K562 (cell line): ENCODE measurements around the gene CREB3L1. TPM values are rescaled to one million over a fixed set of nuclear protein-coding genes. Genes with fewer than 3 reads are reported as not detected.
A peak's percentile ranks its signal among the peaks of the same experiment; 100 is the strongest.

ENCODE experiments used
- ATAC-seq: fragments of 200-7000 bp; cut with Tn5 transposase; 3 replicates; pipeline ENCODE4 v1.9.1; 2020; ENCODE audit warnings: moderate library complexity
- BruUV-seq: library from RNA; stranded (reverse); fragments of 400-500 nt; replicated peaks from 2 replicates; lab custom pipeline; 2021; lab: Mats Ljungman, UMichigan
- CTCF ChIA-PET: fragments of 300-600 bp; formaldehyde crosslinking; extraction: SDS; loops from one replicate; lab custom pipeline; 2021; ENCODE audit warnings: low intra/inter-chr PET ratio; lab: Yijun Ruan, JAX
- POLR2A ChIA-PET: fragments of 300-600, 350-650 bp; sonication (Branson Sonifier 250); formaldehyde crosslinking; extraction: SDS; loops from one replicate; lab custom pipeline; 2021; ENCODE audit warnings: antibody characterized with exemption, inconsistent platforms; lab: Yijun Ruan, JAX
- DNase-seq, 4 experiments: peaks; one replicate each; pipeline versions ENCODE4 v3.0.0 to v3.0.0-alpha.2; 2011 to 2018; ENCODE audit warnings: low spot score in 3 of 4, mixed read lengths in 3 of 4; ENCODE audit errors: extremely low read depth in 1 of 4
- FAIRE-seq: peaks from 2 replicates; lab custom pipeline; 2011; peaks lifted over from hg19 to GRCh38; lab: Jason Lieb, UNC
- H2AFZ ChIP-seq: 2 replicates; pipeline ENCODE4 v1.6.0; 2011; ENCODE audit warnings: low read depth, low read length, control low read depth, inconsistent platforms
- H3K27ac ChIP-seq: fragments of 200-600 bp; 3 replicates; pipeline ENCODE4 v1.8.0; 2011; ENCODE audit warnings: low read depth, mild to moderate bottlenecking, control low read depth, inconsistent platforms, low read length, moderate library complexity, mixed read lengths; ENCODE audit errors: extremely low read depth
- H3K27me3 ChIP-seq, 2 experiments: fragments of 300-600 bp in 1 of 2; 2 replicates in 1 of 2; 3 replicates in 1 of 2; pipeline versions ENCODE4 v1.6.0 to v1.8.0; 2011; ENCODE audit warnings: inconsistent platforms in 2 of 2, low read length in 2 of 2, mild to moderate bottlenecking in 1 of 2, mixed read lengths in 1 of 2, moderate library complexity in 1 of 2; ENCODE audit not compliant: control insufficient read depth in 2 of 2, insufficient read depth in 2 of 2
- H3K36me3 ChIP-seq: fragments of 300-600 bp; 3 replicates; pipeline ENCODE4 v1.8.0; 2011; ENCODE audit warnings: mild to moderate bottlenecking, low read length, inconsistent platforms; ENCODE audit not compliant: control insufficient read depth, insufficient read depth
- H3K4me1 ChIP-seq, 2 experiments: fragments of 200-600 bp in 1 of 2; replicated peaks in 1 of 2; 2 replicates in 1 of 2; 3 replicates in 1 of 2; pipeline versions ENCODE4 v1.5.1 to v1.8.0; 2011; ENCODE audit warnings: inconsistent platforms in 2 of 2, low read length in 2 of 2, mild to moderate bottlenecking in 1 of 2, mixed read lengths in 1 of 2, moderate library complexity in 1 of 2; ENCODE audit not compliant: control insufficient read depth in 2 of 2, insufficient read depth in 2 of 2
- H3K4me2 ChIP-seq: 2 replicates; pipeline ENCODE4 v1.6.1; 2011; ENCODE audit warnings: low read length, control low read depth, inconsistent platforms, mixed read lengths; ENCODE audit not compliant: insufficient read depth
- H3K4me3 ChIP-seq: fragments of 200-600 bp; sonication (generic), shearing (Covaris generic); 2 replicates; pipeline ENCODE4 v1.5.1; 2016; ENCODE audit warnings: control low read depth, inconsistent platforms
- H3K79me2 ChIP-seq: fragments of 200-600 bp; 3 replicates; pipeline ENCODE4 v1.8.0; 2011; ENCODE audit warnings: low read length, inconsistent platforms; ENCODE audit not compliant: control insufficient read depth, insufficient read depth
- H3K9ac ChIP-seq, 2 experiments: 2 replicates each; pipeline versions ENCODE4 v1.6.0 to v1.6.1; 2011; ENCODE audit warnings: low read depth in 2 of 2, low read length in 2 of 2, control low read depth in 1 of 2, inconsistent platforms in 1 of 2, mild to moderate bottlenecking in 1 of 2, mixed read lengths in 1 of 2; ENCODE audit not compliant: insufficient read depth in 1 of 2
- H3K9me1 ChIP-seq: one replicate; pipeline ENCODE4 v1.6.0; 2011; ENCODE audit warnings: inconsistent platforms, mild to moderate bottlenecking, low read length, moderate library complexity; ENCODE audit not compliant: control insufficient read depth, insufficient read depth
- H3K9me3 ChIP-seq: replicated peaks from 2 replicates; pipeline ENCODE4 v1.5.1; 2011; ENCODE audit warnings: low read depth, low read length, inconsistent platforms; ENCODE audit not compliant: control insufficient read depth, insufficient read depth
- H4K20me1 ChIP-seq: replicated peaks from 2 replicates; pipeline ENCODE4 v1.6.1; 2011; ENCODE audit warnings: low read length, inconsistent platforms, mixed read lengths; ENCODE audit not compliant: control insufficient read depth, insufficient read depth
- WGBS: fragments of 100-300 bp; shearing (Covaris generic); methylation state at CpG from one replicate; pipeline ENCODE4 v1.1.6; 2016; ENCODE audit warnings: low coverage, mixed read lengths; ENCODE audit not compliant: insufficient coverage; ENCODE audit errors: missing lambda C conversion rate; 5-methylcytosine and 5-hydroxymethylcytosine counted together
- in situ Hi-C: fragments of 300-500 bp; cut with MboI; formaldehyde crosslinking; loops from 4 replicates; pipeline ENCODE4 v1.15.0; 2018; ENCODE audit warnings: inconsistent platforms, mixed read lengths
- intact Hi-C: fragments of 100-400 bp; cut with micrococcal nuclease; formaldehyde crosslinking; loops from 2 replicates; pipeline ENCODE4 v1.14.2; 2022
- polyA plus RNA-seq, 8 experiments: library from polyadenylated mRNA; depleted of rRNA in 4 of 8; stranded (reverse) in 5 of 8; unstranded in 3 of 8; fragments of >200 nt; fragmentation: Nextera tagmentation in 2 of 8; fragmentation: Illumina TruSeq in 1 of 8; extraction: Ambion mirVana in 2 of 8; extraction: Trizol in 1 of 8; gene quantifications; 2 replicates each; pipeline versions ENCODE4 v1.2.1 to v1.2.3, GENCODE V29; 2011 to 2014; ENCODE audit warnings: inconsistent platforms in 1 of 8, missing spikeins in 1 of 8
- total RNA-seq, 7 experiments: library from RNA; depleted of rRNA in 6 of 7; stranded (reverse); fragments of >200 nt in 6 of 7; fragmentation: Illumina TruSeq in 2 of 7; extraction: Trizol in 2 of 7; gene quantifications; 2 replicates each; pipeline versions ENCODE4 v1.2.1 to v1.2.3, GENCODE V29; 2011 to 2021; ENCODE audit warnings: low replicate concordance in 1 of 7
- TF ChIP-seq, protein P1 (sequence below): sonication (generic); formaldehyde crosslinking; IDR thresholded peaks from 2 replicates; pipeline ENCODE4 v1.8.1; 2023; ENCODE audit warnings: mild to moderate bottlenecking, missing genetic modification reagents

The CREB3L1 gene
- total and polyA plus RNA-seq, 9 of the 15 experiments (the other 6 are each of a cell fraction or from before 2014, with no cell fraction given) = 1.2 to 27.6 (median 3.7) TPM

DNA sequence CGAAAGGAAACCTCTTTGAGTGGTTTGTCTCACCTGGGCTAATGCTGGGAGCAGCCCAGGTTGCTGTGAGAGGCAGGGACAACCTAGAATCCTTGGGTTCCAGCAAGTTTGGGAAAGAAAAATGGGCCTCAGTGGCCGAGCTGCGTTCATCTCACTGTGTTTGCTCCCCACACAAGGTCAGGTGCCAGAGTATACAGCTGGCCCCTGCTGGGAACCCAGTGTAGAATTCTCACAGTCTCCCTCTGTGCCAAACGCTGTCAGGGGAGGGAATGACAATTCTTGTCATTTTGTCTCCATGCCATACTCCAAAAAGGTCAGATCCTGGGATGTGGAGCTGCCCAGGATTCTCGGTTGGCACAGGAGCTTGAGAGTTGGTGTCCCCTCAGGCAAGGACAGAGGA lies 74.1 kb downstream of the CREB3L1 start:
- ChIA-PET CTCF (interaction anchor here (0.9 to 1.2 kb wide), 3 partner anchors 9 to 18 kb away, joined by 5 to 6 read pairs (median 5); no protein-coding TSS in a partner anchor), POLR2A (interaction anchor here (0.6 to 1.9 kb wide), 11 partner anchors 9 to 201 kb away, joined by 3 to 10 read pairs (median 4); no protein-coding TSS in a partner anchor)
- peaks cover 64% of the 10 kb centered on the region; the same call in 2 of the 3 replicates for H3K36me3 ChIP-seq
- H2AFZ ChIP-seq = no peak overlapping the region
- no peak overlapping the region; the same call in 2 of the 3 replicates for H3K27ac ChIP-seq
- no peak overlapping the region for H3K4me3 ChIP-seq
- no peak for FAIRE-seq
- peaks cover 21% of the 10 kb centered on the region for H4K20me1 ChIP-seq
- H3K9ac ChIP-seq = peak overlapping the region; percentile 60 to 88; a peak in 3 of 4 replicates
- H3K9me3 ChIP-seq = no peaks in the 10 kb centered on the region
- DNase-seq = no peak
- H3K4me2 ChIP-seq = peak overlapping the region; percentile 44; the same call in 1 of the 2 replicates
- ATAC-seq = no peak
- TF ChIP-seq, protein P1, sequence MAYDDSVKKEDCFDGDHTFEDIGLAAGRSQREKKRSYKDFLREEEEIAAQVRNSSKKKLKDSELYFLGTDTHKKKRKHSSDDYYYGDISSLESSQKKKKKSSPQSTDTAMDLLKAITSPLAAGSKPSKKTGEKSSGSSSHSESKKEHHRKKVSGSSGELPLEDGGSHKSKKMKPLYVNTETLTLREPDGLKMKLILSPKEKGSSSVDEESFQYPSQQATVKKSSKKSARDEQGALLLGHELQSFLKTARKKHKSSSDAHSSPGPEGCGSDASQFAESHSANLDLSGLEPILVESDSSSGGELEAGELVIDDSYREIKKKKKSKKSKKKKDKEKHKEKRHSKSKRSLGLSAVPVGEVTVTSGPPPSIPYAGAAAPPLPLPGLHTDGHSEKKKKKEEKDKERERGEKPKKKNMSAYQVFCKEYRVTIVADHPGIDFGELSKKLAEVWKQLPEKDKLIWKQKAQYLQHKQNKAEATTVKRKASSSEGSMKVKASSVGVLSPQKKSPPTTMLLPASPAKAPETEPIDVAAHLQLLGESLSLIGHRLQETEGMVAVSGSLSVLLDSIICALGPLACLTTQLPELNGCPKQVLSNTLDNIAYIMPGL = no peak
- no peaks in the 10 kb centered on the region for H3K9me1 ChIP-seq
- peaks cover 75% of the 10 kb centered on the region for H3K79me2 ChIP-seq
- in situ Hi-C loops (no loop called here), intact Hi-C loops (loop anchor here (1.0 to 2.0 kb wide), 2 partner anchors 16 to 29 kb away; partner anchors contain the start of gene MDK)
- peaks cover 36 to 59% of the 10 kb centered on the region in 2 experiments for H3K4me1 ChIP-seq
- no TSS peak for BruUV-seq
- 58% methylated on average over 5 of the region's 5 CpGs for WGBS
- H3K27me3 ChIP-seq = no peaks in the 10 kb centered on the region
